ENCODE measurements around the gene EFS. TPM values are rescaled to one million over a fixed set of nuclear protein-coding genes. Genes with fewer than 3 reads are reported as not detected.

Gene EFS
- total RNA-seq, 1 experiment from 2014 or later: not detected

GRCh38 chr14:23382731-23383440 lies 17.9 kb upstream of the EFS start:
- intact Hi-C loops (cut with micrococcal nuclease; ENCODE audit: unreplicated experiment) (loop anchor here (5.0 kb wide), 1 partner anchor 56 kb away; no protein-coding TSS in a partner anchor), in situ Hi-C loops (cut with HindIII; ENCODE audit: low pct_unique_long_range_greater_than_20kb, low sequenced_read_pairs) (no loop called here)
- POLR2A ChIA-PET: no interaction called here
- no peak overlapping the region for H3K27ac ChIP-seq (ENCODE audit: low read length)
- no peaks in the 10 kb centered on the region for H3K4me1 ChIP-seq (ENCODE audit: control insufficient read depth, insufficient read depth, low read length)
- no peaks in the 10 kb centered on the region for H3K36me3 ChIP-seq (ENCODE audit: control insufficient read depth, insufficient read depth, low read length)
- CTCF ChIA-PET: no interaction called here
- BruUV-seq (replicated peaks): no TSS peak
- no peak for TF ChIP-seq TCF7L2 (IDR thresholded peaks at IDR 0.05; ENCODE audit: low read depth, low read length)
- TF ChIP-seq CTCF (IDR thresholded peaks at IDR 0.05): no peak
- TF ChIP-seq POLR2AphosphoS5 (IDR thresholded peaks at IDR 0.05; ENCODE audit: low read depth, low read length): no peak
- TF ChIP-seq SIN3A (IDR thresholded peaks at IDR 0.05; ENCODE audit: borderline replicate concordance, insufficient read depth, low read depth, low read length): no peak
- TF ChIP-seq REST (IDR thresholded peaks at IDR 0.05; ENCODE audit: insufficient read depth in 1 of 2, low read depth in 2 of 2, low read length in 1 of 2): no peak
- H3K9me3 ChIP-seq (ENCODE audit: control insufficient read depth, insufficient read depth, low read depth, low read length): no peaks in the 10 kb centered on the region
- DNase-seq (ENCODE audit: low read depth, low spot score) (no peak), ATAC-seq (no peak)
- no peaks in the 10 kb centered on the region for H3K27me3 ChIP-seq (ENCODE audit: control insufficient read depth, insufficient read depth, low read length)
- no peak overlapping the region for H3K4me3 ChIP-seq (ENCODE audit: low read depth in 2 of 2, low read length in 2 of 2)

- ChIA-PET POLR2A (interaction anchor here (0.6 kb wide), 1 partner anchor 76 kb away, joined by 5 read pairs; the partner anchor contains the start of gene BCL2L2), CTCF (no interaction called here)
- Histone ChIP-seq H3K27ac (ENCODE audit: low read length) (no peak overlapping the region), H3K4me3 (ENCODE audit: low read depth in 2 of 2, low read length in 2 of 2) (no peak overlapping the region), H3K9me3 (ENCODE audit: control insufficient read depth, insufficient read depth, low read depth, low read length) (no peaks in the 10 kb centered on the region), H3K36me3 (ENCODE audit: control insufficient read depth, insufficient read depth, low read length) (no peaks in the 10 kb centered on the region), H3K4me1 (ENCODE audit: control insufficient read depth, insufficient read depth, low read length) (no peaks in the 10 kb centered on the region), H3K27me3 (ENCODE audit: control insufficient read depth, insufficient read depth, low read length) (no peaks in the 10 kb centered on the region)
- BruUV-seq (replicated peaks): no TSS peak
- in situ Hi-C loops (cut with HindIII; ENCODE audit: low pct_unique_long_range_greater_than_20kb, low sequenced_read_pairs): no loop called here
- TF ChIP-seq CTCF (IDR thresholded peaks at IDR 0.05): no peak
- no peak for TF ChIP-seq SIN3A (IDR thresholded peaks at IDR 0.05; ENCODE audit: borderline replicate concordance, insufficient read depth, low read depth, low read length)
- no peak for TF ChIP-seq REST (IDR thresholded peaks at IDR 0.05; ENCODE audit: insufficient read depth in 1 of 2, low read depth in 2 of 2, low read length in 1 of 2)
- TF ChIP-seq TCF7L2 (IDR thresholded peaks at IDR 0.05; ENCODE audit: low read depth, low read length): no peak
- no peak for TF ChIP-seq POLR2AphosphoS5 (IDR thresholded peaks at IDR 0.05; ENCODE audit: low read depth, low read length)
- intact Hi-C loops (cut with micrococcal nuclease; ENCODE audit: unreplicated experiment): loop anchor here (5.0 kb wide), 1 partner anchor 55 kb away; no protein-coding TSS in a partner anchor
- no peak for DNase-seq (ENCODE audit: low read depth, low spot score)
- no peak for ATAC-seq
These were observed 17.3 kb upstream of the EFS start for GRCh38 chr14:23382276-23382675.

Data from Panc1 (cell line).